Mesenteric fat pad (tissue), 1 donor: ENCODE results near the gene WFDC5. TPM values are rescaled to one million over a fixed set of nuclear protein-coding genes. Genes with fewer than 3 reads are reported as not detected.

Experiments used
- DNase-seq: peaks from one replicate; pipeline ENCODE4 v3.0.0-alpha.2; 2020; ENCODE audit warnings: low spot score
- total RNA-seq: library from RNA; stranded (reverse); fragmentation: NEBNext Ultra II Directional; extraction: Animal tissue kit (Norgen Biotek cat#: 25700); gene quantifications from one replicate; pipeline ENCODE4 v1.2.1, GENCODE V29; 2021
- donor health status: DM: yes; HTN: yes; CAD: no.

WFDC5 gene
- total RNA-seq, 1 donor from 2014 or later: not detected

GRCh38 chr20:45115829-45116228, 855 bp upstream of the WFDC5 start:
- DNase-seq: no peak

DNA sequence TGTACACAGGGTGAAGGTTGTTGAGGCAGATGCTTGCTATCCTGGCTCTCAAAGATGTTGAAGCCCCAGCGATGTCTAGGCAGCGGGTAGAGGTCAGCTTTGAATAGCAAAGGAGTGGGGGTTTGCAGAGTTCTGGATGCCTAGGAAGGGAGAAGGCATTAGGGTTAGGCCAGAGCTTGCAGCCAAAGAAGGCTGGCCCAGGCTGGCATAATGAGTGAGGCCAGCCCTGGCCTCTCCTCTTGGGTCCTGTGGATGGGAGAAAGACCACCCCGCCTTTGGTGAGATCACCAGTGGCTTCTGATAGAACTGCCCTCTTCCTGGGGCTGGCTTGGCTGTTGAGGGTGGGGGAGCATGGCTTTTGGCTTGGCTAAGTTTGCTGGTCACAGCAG, 406 bp upstream of the WFDC5 start:
- no peak for DNase-seq

DNA sequence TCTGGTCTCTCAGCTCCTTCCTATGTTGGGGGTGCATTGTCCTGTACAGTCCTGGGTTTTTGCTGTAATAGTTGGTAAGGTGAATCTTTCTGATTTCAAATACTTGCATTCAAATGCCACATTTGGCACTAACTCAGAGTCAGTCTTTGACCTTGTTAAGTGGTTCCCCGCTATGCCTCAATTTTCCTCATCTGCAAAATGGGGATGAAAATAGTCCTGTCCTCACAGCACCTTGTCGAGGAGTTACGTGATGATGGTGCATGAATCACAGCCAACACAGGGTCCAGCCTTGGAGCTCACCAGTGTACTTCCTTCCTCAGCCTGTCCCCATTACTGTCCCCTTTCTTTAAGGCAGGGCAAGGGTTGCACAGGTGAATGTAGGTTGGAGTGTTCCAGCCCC, 1.1 kb downstream of the WFDC5 start:
- no peak for DNase-seq

DNA sequence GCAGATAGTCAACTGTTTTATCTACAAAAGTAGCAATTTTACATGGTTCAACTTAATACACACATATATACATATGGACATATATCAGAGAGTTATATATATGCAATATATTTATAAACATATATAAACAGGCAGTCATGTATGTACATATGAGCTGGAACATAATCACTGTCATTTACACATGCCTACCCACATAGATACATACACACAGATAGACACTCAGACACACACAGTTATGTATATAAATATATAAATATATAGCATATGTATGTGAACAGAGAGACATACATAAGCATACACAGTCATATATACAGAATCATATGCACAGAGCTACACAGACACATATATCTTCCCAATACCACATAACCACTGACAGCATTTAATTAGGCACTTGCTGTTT, 2.2 kb downstream of the WFDC5 start:
- no peak for DNase-seq

DNA sequence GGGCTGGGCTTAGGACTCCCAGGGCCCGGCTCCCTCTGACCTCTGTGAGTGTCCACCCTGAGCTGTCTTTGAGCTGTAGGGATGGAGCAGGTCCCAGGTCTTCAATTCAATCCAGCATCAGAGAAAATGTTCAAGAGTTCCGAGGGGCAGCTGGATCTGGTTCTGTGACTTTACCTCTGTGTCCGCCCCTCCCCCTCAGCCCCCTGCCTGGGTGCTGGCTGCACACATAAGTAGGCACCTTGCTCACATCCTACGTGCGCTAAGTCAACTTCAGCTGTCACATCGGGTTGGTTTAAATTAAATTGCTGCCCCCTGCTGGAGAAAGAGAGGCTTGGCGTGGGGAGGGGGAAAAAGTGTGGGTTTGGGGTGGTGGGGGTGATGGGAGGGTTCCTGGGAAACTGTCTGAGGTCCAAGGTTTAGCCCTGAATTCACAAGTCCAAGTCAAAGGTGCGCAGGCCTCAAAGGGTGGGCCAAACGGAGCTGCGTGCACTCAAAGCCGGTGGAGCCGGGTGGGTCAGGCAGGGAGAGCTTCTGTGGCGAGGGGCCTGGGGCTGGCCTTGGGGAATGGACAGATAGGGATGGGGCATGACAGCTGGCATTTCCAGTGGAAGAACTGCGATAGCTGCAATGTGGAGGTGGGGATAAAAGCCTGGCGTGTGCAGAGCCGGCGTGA, 3.0 kb downstream of the WFDC5 start:
- DNase-seq: no peak

GRCh38 chr20:45111285-45111684, 3.7 kb downstream of the WFDC5 start:
- no peak for DNase-seq

- DNase-seq: no peak
These were observed 4.7 kb downstream of the WFDC5 start for GRCh38 chr20:45110301-45110700.

- no peak for DNase-seq
These were observed 5.3 kb downstream of the WFDC5 start for GRCh38 chr20:45109634-45110033.

DNA sequence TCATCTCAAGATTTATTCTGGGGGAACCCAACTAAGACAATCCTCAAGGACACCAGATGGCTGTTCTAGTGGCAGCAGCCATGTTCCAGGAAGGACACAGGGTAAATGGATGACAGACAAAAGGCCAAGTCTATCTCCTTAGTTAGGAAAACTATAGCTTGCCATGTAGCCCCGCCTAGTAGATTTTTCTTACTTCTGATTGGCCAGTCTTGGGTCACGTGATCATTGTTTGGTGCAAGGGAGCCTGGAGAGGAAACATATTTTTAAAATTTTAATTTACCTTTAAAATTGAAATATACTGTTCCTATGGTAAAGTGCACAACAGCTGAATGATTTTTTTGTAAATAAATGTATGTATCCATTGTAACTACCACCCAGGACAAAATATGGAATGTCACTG, 9.7 kb downstream of the WFDC5 start:
- no peak for DNase-seq

DNA sequence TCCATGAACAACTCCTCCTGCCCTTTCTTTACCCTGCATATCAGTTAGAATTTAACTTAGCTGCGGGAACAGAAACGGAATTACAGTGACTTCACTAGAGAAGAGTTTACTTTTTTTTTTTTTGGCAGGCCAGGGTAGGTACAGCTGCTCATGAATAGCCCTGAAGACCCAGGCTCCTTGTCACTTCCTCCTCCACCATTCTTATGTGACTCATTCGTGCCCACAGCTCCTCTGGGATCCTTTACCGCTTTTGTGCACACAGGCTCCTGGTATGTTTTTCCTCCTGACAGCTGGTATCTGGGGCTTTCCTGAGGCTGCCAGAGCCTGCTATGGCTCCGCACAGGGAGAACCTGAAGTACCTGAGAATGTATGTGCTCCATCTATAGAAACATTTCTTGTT, 10.2 kb downstream of the WFDC5 start:
- no peak for DNase-seq

DNA sequence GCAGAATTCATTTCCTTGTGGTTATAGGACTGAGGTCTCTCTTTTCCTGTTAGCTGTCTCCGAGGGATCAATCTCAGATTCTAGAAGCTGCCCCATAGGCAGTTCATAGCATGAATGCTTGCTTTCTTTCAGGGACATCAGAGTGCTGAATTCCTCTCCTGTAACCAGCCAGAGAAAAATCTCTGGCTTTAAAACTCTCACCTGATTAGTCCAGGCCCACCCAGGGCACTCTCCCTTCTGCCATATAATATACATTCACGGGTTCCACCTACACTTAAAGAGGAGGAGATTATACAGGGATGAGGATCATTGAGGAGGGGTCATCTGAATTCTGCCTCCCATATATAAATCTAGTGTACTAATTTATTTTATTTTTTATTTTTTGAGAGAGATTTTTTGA, 11.9 kb downstream of the WFDC5 start:
- no peak for DNase-seq

GRCh38 chr20:45101333-45101850, 13.6 kb downstream of the WFDC5 start:
- DNase-seq: no peak

DNA sequence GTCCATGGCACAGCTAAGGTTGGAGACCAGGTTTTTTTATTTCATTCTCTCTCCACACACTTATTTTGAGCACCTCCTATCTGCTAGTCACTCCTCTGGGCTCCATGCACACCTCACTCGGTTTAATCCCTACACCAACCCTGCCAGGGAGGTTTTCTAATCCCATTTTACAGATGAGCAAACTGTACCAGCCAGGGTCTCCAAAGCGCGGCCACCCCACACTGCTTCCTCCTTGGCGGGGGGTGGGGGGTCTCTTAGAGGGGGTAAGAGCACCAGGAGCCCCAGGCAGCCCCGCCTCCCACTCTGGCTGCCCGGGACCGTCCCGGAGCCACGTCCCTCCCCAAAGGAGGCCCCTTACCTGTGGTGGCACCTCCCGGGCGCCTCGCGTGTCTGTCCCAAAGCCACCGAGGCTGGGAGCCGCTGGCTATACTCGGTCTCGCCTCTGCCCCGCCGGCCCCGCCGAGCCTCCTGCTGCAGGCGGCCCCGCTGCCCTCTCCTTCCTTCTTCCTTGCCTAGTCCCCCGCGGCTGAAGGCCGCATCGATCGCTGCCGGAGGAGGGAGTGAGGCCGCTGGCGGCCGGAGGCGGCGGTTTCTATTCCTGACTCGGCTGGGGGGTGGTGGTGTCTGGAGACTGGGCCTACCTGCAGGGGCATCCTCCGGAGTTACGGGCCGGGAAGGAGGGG, 14.3 kb downstream of the WFDC5 start, which contains the start of gene KCNS1:
Gene KCNS1, minus strand, starts transcription at position 565 of the 683 bp plus-strand sequence. CDS start 1,891 bp downstream, outside the sequence.
- no peak for DNase-seq

DNA sequence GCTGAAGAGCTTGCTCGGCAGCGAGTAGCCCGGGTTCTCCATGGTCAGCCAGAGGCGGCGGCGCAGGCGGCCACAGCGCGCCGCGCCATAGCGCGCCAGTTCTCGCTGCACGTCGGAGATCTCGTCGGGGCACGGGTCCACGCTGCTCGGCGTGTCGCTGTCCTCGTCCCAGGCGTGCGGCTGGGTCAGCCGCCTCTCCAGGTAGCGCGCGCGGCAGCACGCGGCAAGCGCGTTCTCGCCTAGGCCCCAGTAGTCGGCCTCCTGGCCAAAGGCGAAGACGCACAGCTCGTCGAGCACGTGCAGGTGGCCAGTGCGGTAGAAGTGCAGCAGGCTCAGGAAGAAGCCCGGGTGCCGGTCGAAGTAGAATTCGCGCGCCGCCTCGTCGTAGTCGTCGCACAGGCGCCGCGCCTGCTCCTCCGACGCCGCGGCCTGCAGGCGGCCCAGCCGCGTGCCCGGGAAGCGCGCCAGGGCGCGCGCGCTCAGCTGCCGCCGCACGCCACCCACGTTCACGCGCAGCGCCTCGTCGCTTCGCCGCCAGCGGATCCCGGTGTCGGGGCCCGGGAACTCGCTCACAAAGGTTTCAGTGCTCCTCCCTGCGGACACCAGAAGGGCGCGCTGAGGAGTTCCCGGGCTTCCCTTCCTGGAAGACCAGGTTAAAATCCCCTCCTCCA, 16.7 kb downstream of the WFDC5 start:
- no peak for DNase-seq

DNA sequence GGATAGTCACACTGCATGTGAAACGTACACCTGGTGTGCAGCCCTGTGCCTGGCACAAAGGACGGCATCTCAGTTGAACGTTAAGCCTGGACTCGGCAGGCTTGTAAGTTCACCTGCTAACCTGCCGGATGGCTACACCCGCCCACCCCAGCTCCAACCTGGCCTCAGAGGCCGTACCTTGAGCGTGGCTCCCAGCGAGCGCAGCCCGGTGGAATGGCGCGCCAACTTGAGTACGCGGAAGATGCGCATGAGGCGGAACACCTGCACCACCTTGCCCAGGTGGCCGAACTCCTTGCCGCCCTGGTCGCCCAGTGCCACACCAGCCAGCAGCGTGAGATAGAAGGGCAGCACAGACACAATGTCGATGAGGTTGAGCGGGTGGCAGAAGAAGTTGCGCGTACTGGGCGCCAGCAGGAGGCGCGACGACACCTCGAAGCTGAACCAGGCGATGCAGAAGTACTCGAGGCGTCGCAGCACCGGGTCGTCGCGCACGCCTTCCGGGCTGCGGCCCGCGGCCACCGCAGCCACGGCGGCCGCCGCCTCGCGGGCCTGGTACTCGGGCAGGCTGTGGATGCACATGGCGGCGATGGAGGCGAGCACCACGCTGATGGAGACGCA, 17.4 kb downstream of the WFDC5 start:
- no peak for DNase-seq

- DNase-seq: no peak
These were observed 18.2 kb downstream of the WFDC5 start for GRCh38 chr20:45096781-45097180.

GRCh38 chr20:45095805-45096238, 19.2 kb downstream of the WFDC5 start:
- DNase-seq: no peak

GRCh38 chr20:45094864-45095574, 20.0 kb downstream of the WFDC5 start:
- DNase-seq: no peak

- DNase-seq: no peak
These were observed 20.8 kb downstream of the WFDC5 start for GRCh38 chr20:45094201-45094600.

DNA sequence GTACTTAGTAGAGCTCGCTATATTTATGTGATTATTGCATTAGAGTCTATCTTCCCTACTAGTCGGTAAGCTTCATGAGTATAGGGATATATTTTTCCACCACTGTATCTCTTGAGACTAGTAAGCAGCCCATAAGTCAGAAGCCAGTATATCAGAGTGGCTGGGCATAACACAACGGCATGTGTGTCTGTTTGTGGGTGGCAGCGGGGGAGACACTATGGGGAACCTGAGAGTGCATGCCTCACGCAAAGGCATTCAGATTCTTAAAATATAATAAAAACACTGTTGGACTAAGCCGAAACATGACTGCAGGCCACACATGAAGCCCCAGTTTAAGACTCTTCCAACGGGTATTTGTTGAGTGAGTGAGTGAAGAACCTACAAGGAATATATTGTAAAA, 22.1 kb downstream of the WFDC5 start:
- no peak for DNase-seq

GRCh38 chr20:45091366-45091765, 23.6 kb downstream of the WFDC5 start:
- no peak for DNase-seq
